OCI-LY7 (cell line): Measurements from ENCODE around the gene MCM10. TPM values are rescaled to one million over a fixed set of nuclear protein-coding genes. Genes with fewer than 3 reads are reported as not detected.

Experiments
- BruUV-seq: library from RNA; stranded (reverse); fragments of 400-500 nt; replicated peaks from 2 replicates; lab custom pipeline; 2021; lab: Mats Ljungman, UMichigan
- CTCF ChIA-PET: fragments of 300-600 bp; sonication (Branson Sonifier 250); formaldehyde crosslinking; loops from one replicate; lab custom pipeline; 2022; ENCODE audit warnings: antibody characterized with exemption; ENCODE audit not compliant: unreplicated experiment; lab: Charles Lee
- POLR2A ChIA-PET: fragments of 300-600 bp; sonication (Branson Sonifier 250); formaldehyde crosslinking; loops from one replicate; lab custom pipeline; 2022; ENCODE audit warnings: antibody characterized with exemption; lab: Charles Lee
- DNase-seq: peaks from one replicate; pipeline ENCODE4 v3.0.0-alpha.2; 2015; ENCODE audit warnings: low spot score
- H2AFZ ChIP-seq: fragments of 200-600 bp; sonication (generic), shearing (Covaris generic); 2 replicates; pipeline ENCODE4 v1.6.1; 2014; ENCODE audit warnings: mild to moderate bottlenecking, antibody characterized with exemption, low read length, moderate library complexity
- H3K27ac ChIP-seq: fragments of 200-600 bp; sonication (generic); 2 replicates; pipeline ENCODE4 v1.5.1; 2014; ENCODE audit warnings: mixed run types, low read depth, mild to moderate bottlenecking, moderate library complexity, low read length, inconsistent platforms; ENCODE audit not compliant: poor library complexity, severe bottlenecking
- H3K36me3 ChIP-seq: fragments of 200-600 bp; sonication (generic); 2 replicates; pipeline ENCODE4 v1.6.1; 2014; ENCODE audit warnings: mild to moderate bottlenecking, antibody characterized with exemption, low read length, moderate library complexity, mixed read lengths; ENCODE audit not compliant: insufficient read depth
- H3K4me1 ChIP-seq: fragments of 200-600 bp; sonication (generic); 2 replicates; pipeline ENCODE4 v1.5.1; 2014; ENCODE audit warnings: mild to moderate bottlenecking, low read length; ENCODE audit not compliant: insufficient read depth, poor library complexity, severe bottlenecking
- H3K4me2 ChIP-seq: fragments of 200-600 bp; sonication (generic); 2 replicates; pipeline ENCODE4 v1.6.1; 2014; ENCODE audit warnings: mild to moderate bottlenecking, low read length
- H3K4me3 ChIP-seq: fragments of 200-600 bp; sonication (generic); 2 replicates; pipeline ENCODE4 v1.5.1; 2014; ENCODE audit warnings: mild to moderate bottlenecking, low read depth, low read length; ENCODE audit not compliant: poor library complexity, severe bottlenecking
- H3K79me2 ChIP-seq: fragments of 200-600 bp; sonication (generic); 2 replicates; pipeline ENCODE4 v1.6.1; 2016; ENCODE audit warnings: low read depth, mild to moderate bottlenecking, low read length, moderate library complexity, mixed read lengths; ENCODE audit not compliant: insufficient read depth
- H3K9me2 ChIP-seq: fragments of 200-600 bp; sonication (generic); 2 replicates; pipeline ENCODE4 v1.6.1; 2016; ENCODE audit warnings: mild to moderate bottlenecking, low read length, mixed read lengths; ENCODE audit not compliant: insufficient read depth
- H3K9me3 ChIP-seq: fragments of 200-600 bp; sonication (generic); 2 replicates; pipeline ENCODE4 v1.6.1; 2014; ENCODE audit warnings: mild to moderate bottlenecking, mixed run types, low read length, mixed read lengths
- H4K20me1 ChIP-seq: fragments of 200-600 bp; sonication (generic); 2 replicates; pipeline ENCODE4 v1.6.1; 2014; ENCODE audit warnings: mild to moderate bottlenecking, antibody characterized with exemption, low read length, moderate library complexity, mixed read lengths; ENCODE audit not compliant: insufficient read depth
- EZH2phosphoT487 ChIP-seq: fragments of 200-600 bp; sonication (generic); IDR thresholded peaks from 2 replicates; pipeline ENCODE4 v1.6.1; 2018; ENCODE audit warnings: low read depth, borderline replicate concordance, mild to moderate bottlenecking, mixed run types, antibody characterized with exemption, low read length, moderate library complexity, mixed read lengths
- intact Hi-C: fragments of 100-400 bp; cut with micrococcal nuclease; formaldehyde crosslinking; loops from one replicate; pipeline ENCODE4 v1.10.0; 2022; ENCODE audit not compliant: unreplicated experiment
- total RNA-seq, 2 experiments: library from RNA; depleted of rRNA in 1 of 2; stranded (reverse); fragments of >200 nt in 1 of 2; shearing (Covaris generic) in 1 of 2; gene quantifications; 2 replicates each; pipeline ENCODE4 v1.2.3, GENCODE V29; 2014 to 2022
- TF ChIP-seq, protein P1 (sequence below): fragments of 200-600 bp; sonication (generic); conservative IDR thresholded peaks from 2 replicates; pipeline ENCODE4 v1.5.1; 2014; ENCODE audit warnings: mild to moderate bottlenecking, antibody characterized with exemption, low read length, moderate library complexity, mixed read lengths

Gene MCM10
- total RNA-seq, 2 experiments from 2014 or later: 56.9 to 96.4 TPM

- Histone ChIP-seq H3K4me1 (no peaks in the 10 kb centered on the region), H3K9me3 (no peaks in the 10 kb centered on the region), H3K9me2 (no peaks in the 10 kb centered on the region), H3K4me3 (no peak overlapping the region), H2AFZ (no peak overlapping the region), H4K20me1 (no peaks in the 10 kb centered on the region), H3K27ac (no peak overlapping the region), H3K4me2 (no peak overlapping the region), H3K36me3 (no peaks in the 10 kb centered on the region), H3K79me2 (no peaks in the 10 kb centered on the region)
- TF ChIP-seq, protein P1, sequence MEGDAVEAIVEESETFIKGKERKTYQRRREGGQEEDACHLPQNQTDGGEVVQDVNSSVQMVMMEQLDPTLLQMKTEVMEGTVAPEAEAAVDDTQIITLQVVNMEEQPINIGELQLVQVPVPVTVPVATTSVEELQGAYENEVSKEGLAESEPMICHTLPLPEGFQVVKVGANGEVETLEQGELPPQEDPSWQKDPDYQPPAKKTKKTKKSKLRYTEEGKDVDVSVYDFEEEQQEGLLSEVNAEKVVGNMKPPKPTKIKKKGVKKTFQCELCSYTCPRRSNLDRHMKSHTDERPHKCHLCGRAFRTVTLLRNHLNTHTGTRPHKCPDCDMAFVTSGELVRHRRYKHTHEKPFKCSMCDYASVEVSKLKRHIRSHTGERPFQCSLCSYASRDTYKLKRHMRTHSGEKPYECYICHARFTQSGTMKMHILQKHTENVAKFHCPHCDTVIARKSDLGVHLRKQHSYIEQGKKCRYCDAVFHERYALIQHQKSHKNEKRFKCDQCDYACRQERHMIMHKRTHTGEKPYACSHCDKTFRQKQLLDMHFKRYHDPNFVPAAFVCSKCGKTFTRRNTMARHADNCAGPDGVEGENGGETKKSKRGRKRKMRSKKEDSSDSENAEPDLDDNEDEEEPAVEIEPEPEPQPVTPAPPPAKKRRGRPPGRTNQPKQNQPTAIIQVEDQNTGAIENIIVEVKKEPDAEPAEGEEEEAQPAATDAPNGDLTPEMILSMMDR: no peak
- no TSS peak for BruUV-seq
- no peak for DNase-seq
- intact Hi-C loops: no loop called here
- CTCF ChIA-PET: no interaction called here
- POLR2A ChIA-PET: no interaction called here
Observed at GRCh38 chr10:13140627-13141190, 20.6 kb upstream of the MCM10 start.

DNA sequence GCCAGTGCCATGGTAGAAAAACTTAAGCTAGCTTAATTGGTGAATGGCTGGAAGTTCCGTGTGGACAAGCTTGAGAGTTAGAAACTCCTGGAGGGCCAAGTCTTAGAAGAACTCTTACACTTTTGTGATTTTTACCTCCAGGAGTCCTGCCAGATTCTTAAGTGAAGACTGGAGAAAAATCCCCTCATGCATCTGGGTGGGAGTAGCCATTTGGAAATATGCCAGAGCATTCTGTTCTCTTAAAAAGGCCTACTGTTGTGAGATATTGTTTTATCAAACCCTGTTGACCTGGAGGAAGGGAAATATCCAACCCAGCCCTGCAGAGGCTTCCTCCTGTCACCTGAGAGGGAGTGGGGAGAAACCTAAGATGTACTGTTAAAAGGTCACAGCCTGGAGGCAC, 17.6 kb upstream of the MCM10 start:
- H3K9me2 ChIP-seq: no peaks in the 10 kb centered on the region
- ChIA-PET POLR2A (interaction anchor here (0.5 kb wide), 1 partner anchor 243 kb away, joined by 3 read pairs; no protein-coding TSS in a partner anchor), CTCF (no interaction called here)
- intact Hi-C loops: no loop called here
- no peak overlapping the region for H3K4me2 ChIP-seq
- H3K4me1 ChIP-seq: no peaks in the 10 kb centered on the region
- H3K36me3 ChIP-seq: no peaks in the 10 kb centered on the region
- no peaks in the 10 kb centered on the region for H4K20me1 ChIP-seq
- DNase-seq: no peak
- no peaks in the 10 kb centered on the region for H3K9me3 ChIP-seq
- no peak overlapping the region for H2AFZ ChIP-seq
- no peaks in the 10 kb centered on the region for H3K79me2 ChIP-seq
- BruUV-seq: no TSS peak
- no peak overlapping the region for H3K27ac ChIP-seq
- no peak overlapping the region for H3K4me3 ChIP-seq
- no peak for TF ChIP-seq EZH2phosphoT487
- TF ChIP-seq, protein P1: no peak

GRCh38 chr10:13144814-13145213, 16.5 kb upstream of the MCM10 start:
- Histone ChIP-seq H3K4me1 (no peaks in the 10 kb centered on the region), H3K27ac (no peak overlapping the region), H3K9me3 (no peaks in the 10 kb centered on the region), H3K4me3 (no peak overlapping the region), H3K36me3 (no peaks in the 10 kb centered on the region), H3K9me2 (no peaks in the 10 kb centered on the region), H2AFZ (no peak overlapping the region), H4K20me1 (no peaks in the 10 kb centered on the region), H3K4me2 (no peak overlapping the region), H3K79me2 (no peaks in the 10 kb centered on the region)
- TF ChIP-seq, protein P1: no peak
- TF ChIP-seq EZH2phosphoT487: no peak
- intact Hi-C loops: no loop called here
- ChIA-PET CTCF (no interaction called here), POLR2A (no interaction called here)
- DNase-seq: no peak
- BruUV-seq: no TSS peak
